Measurements from ENCODE around the gene CREB3L4. TPM values are rescaled to one million over a fixed set of nuclear protein-coding genes. Genes with fewer than 3 reads are reported as not detected.

Gene CREB3L4
- polyA plus RNA-seq, 1 experiment = 8.7 TPM

DNA sequence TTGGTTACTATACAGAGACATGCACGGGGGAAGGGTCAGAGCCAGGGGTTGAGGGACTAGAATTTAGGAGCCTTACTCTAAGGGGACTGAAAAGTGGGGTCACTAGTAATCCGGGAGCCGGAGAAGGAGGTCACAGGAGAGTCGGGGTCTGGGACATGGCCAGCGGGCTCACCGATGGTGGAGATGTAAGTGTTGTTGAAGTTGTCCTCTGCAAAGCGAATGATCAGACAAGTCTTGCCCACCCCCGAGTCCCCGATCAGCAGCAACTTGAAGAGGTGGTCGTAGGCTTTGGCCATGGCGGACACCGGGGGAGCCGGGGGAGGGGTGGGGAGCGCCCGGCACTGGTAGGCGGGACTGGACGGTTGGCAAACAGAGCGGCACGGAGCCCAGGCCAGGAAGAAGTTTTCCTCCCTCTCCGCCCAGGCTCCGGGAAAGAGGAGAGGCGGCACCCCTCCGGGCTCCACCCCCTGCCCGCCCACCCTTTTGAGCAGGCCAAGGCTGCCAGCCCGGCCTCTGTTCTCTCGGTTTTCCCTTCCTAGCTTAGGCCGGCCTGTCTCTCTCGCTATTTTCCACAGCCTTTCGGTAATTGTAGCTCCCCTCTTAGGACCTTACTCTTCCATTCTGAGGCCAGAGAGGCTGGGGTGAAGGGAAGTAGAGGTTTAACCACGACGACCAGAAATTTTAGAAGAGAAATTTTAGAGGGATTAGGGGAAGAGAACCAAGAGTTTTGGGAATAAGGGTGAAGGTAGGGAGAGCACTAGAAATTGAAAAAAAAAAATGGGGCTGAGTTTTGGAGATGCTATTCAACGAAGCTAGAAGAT lies 18.4 kb downstream of the CREB3L4 start, which contains the start of gene RAB13:
TSS of gene RAB13 (minus strand) at position 399 of the 821 bp plus-strand sequence. CDS start at position 296, 103 bp downstream.
- peak; percentile 28 for DNase-seq (ENCODE audit: low read depth)
- H3K36me3 ChIP-seq (ENCODE audit: control insufficient read depth, insufficient read depth, low read length) = peaks cover 4% of the 10 kb centered on the region

DNA sequence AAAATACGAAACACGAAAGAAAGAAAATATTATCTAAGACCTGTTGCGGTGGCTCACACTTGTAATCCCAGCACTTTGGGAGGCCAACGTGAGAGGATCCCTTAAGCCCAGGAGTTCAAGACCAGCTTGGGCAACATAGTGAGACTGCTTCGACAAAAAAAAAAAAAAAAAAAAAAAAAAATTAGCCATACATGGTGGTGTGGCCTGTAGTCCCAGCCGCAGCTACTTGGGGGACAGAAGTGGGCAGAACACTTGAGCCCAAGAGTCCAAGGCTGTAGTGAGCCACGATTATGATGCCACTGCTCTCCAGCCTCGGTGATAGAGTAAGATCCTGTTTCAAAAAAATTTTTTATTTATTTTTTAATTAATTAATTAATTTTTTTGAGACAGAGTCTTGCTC lies 19.9 kb downstream of the CREB3L4 start:
- DNase-seq (ENCODE audit: low read depth) = no peak
- no peak overlapping the region for H3K4me3 ChIP-seq (ENCODE audit: low read depth, low read length)
- ChIA-PET POLR2A (no interaction called here), CTCF (interaction anchor here (0.7 to 3.6 kb wide), 26 partner anchors 10 to 477 kb away, joined by 3 to 26 read pairs (median 4); partner anchors contain the start of genes CREB3L4, ILF2, JTB and SLC27A3)
- TF ChIP-seq, protein P1, sequence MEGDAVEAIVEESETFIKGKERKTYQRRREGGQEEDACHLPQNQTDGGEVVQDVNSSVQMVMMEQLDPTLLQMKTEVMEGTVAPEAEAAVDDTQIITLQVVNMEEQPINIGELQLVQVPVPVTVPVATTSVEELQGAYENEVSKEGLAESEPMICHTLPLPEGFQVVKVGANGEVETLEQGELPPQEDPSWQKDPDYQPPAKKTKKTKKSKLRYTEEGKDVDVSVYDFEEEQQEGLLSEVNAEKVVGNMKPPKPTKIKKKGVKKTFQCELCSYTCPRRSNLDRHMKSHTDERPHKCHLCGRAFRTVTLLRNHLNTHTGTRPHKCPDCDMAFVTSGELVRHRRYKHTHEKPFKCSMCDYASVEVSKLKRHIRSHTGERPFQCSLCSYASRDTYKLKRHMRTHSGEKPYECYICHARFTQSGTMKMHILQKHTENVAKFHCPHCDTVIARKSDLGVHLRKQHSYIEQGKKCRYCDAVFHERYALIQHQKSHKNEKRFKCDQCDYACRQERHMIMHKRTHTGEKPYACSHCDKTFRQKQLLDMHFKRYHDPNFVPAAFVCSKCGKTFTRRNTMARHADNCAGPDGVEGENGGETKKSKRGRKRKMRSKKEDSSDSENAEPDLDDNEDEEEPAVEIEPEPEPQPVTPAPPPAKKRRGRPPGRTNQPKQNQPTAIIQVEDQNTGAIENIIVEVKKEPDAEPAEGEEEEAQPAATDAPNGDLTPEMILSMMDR (IDR thresholded peaks at IDR 0.05; ENCODE audit: insufficient read depth, low read depth, low read length) = no peak
- no peaks in the 10 kb centered on the region for H3K27me3 ChIP-seq (ENCODE audit: control insufficient read depth, insufficient read depth, low read length)
- no peaks in the 10 kb centered on the region; the same call in none of the 2 replicates for H3K36me3 ChIP-seq (ENCODE audit: control insufficient read depth, insufficient read depth, low read length)

More for the DNA sequence above, 18.4 kb downstream of the CREB3L4 start, which contains the start of gene RAB13:
- ChIA-PET POLR2A (interaction anchor here (0.6 to 1.0 kb wide), 4 partner anchors 9 to 1149 kb away, joined by 3 to 9 read pairs (median 4); no protein-coding TSS in a partner anchor), CTCF (interaction anchor here (0.6 to 3.6 kb wide), 37 partner anchors 8 to 418 kb away, joined by 3 to 26 read pairs (median 4); partner anchors contain the start of genes CREB3L4, DENND4B, ILF2 and JTB)
- TF ChIP-seq, protein P1 (IDR thresholded peaks at IDR 0.05; ENCODE audit: insufficient read depth, low read depth, low read length) = no peak
- Histone ChIP-seq H3K4me3 (ENCODE audit: low read depth, low read length) (peak within 1 kb of the TSS; percentile 93), H3K27me3 (ENCODE audit: control insufficient read depth, insufficient read depth, low read length) (no peaks in the 10 kb centered on the region)

DNA sequence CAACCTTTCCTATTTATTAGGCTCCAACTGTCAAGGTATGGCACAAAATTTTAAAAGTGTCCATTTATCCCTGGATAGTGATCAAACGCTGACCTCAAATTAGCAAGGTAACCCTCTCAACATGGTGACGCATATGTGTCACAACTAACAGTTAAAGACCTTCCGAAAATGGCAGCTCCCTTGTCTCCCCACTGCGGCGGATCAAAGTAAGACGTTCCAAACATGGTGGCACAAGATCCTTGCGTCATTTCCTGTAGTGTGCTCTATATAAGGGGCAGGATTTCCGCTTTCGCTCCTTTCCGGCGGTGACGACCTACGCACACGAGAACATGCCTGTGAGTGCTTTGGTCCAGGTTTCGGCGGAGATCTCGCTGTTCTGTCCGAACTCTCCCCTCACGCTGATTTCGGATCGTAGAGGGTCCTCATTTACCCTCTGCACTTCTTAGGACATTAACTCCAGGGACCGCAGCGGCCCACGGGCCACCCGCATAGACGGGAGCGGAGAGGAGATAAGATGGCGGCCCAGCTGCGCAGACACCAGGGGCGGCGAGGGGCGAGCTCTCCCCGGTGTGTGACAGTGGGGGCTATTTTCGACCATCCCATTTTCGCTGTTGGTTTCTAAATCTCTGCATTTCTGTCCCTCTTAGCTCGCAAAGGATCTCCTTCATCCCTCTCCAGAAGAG lies 22.9 kb downstream of the CREB3L4 start, which contains the start of gene RPS27:
TSS of gene RPS27 (plus strand) at position 295 of the 683 bp plus-strand sequence. CDS start at position 330, 35 bp downstream.
- ChIA-PET POLR2A (interaction anchor here (0.6 to 1.4 kb wide), 10 partner anchors 9 to 542 kb away, joined by 3 to 11 read pairs (median 5); partner anchors contain the start of genes CREB3L4 and JTB), CTCF (interaction anchor here (0.6 to 2.3 kb wide), 8 partner anchors 23 to 946 kb away, joined by 3 to 9 read pairs (median 4); partner anchors contain the start of genes CREB3L4, DENND4B, PMVK and S100A6)
- H3K4me3 ChIP-seq (ENCODE audit: low read depth, low read length) = peak within 1 kb of the TSS; percentile 71
- DNase-seq (ENCODE audit: low read depth) = peak; percentile 86
- H3K36me3 ChIP-seq (ENCODE audit: control insufficient read depth, insufficient read depth, low read length) = no peaks in the 10 kb centered on the region
- no peaks in the 10 kb centered on the region for H3K27me3 ChIP-seq (ENCODE audit: control insufficient read depth, insufficient read depth, low read length)
- TF ChIP-seq, protein P1 (IDR thresholded peaks at IDR 0.05; ENCODE audit: insufficient read depth, low read depth, low read length) = no peak

DNA sequence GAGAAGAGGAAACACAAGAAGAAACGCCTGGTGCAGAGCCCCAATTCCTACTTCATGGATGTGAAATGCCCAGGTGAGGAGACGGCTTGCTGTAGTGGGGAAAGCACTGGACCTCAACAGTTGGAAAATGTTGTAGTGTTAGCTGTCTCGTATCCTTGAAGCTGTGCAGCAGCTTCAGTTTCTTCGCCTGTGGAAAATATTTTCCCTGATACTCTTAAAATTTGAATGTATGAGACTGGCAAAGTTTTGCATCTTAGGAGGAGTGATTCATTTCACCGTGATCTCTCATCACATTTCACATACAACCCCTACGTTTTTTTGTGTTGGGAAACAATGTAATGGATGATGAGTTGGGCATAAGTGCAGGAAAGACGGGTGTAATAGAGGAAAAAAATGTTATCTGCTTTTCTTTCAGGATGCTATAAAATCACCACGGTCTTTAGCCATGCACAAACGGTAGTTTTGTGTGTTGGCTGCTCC lies 23.5 kb downstream of the CREB3L4 start:
- H3K36me3 ChIP-seq (ENCODE audit: control insufficient read depth, insufficient read depth, low read length) = no peaks in the 10 kb centered on the region
- H3K4me3 ChIP-seq (ENCODE audit: low read depth, low read length) = peak overlapping the region; percentile 71
- DNase-seq (ENCODE audit: low read depth) = no peak
- POLR2A ChIA-PET = interaction anchor here (0.6 to 1.4 kb wide), 2 partner anchors 14 to 319 kb away, joined by 4 to 11 read pairs; partner anchors contain the start of gene JTB
- TF ChIP-seq, protein P1 (IDR thresholded peaks at IDR 0.05; ENCODE audit: insufficient read depth, low read depth, low read length) = no peak
- no peaks in the 10 kb centered on the region for H3K27me3 ChIP-seq (ENCODE audit: control insufficient read depth, insufficient read depth, low read length)
- CTCF ChIA-PET = interaction anchor here (1.2 to 1.5 kb wide), 4 partner anchors 24 to 455 kb away, joined by 3 to 6 read pairs (median 4); partner anchors contain the start of genes CREB3L4, DENND4B and S100A6
